HG02852 (cell line): Measurements from ENCODE around the gene MRPS30.
"Not testable (repeated sequence)": the region's sequence is repeated elsewhere in the genome, so short reads cannot be mapped to it uniquely, and the experiment has no call there.

Experiments
- ATAC-seq: cut with Tn5 transposase; IDR thresholded peaks from one replicate; pipeline ENCODE4 v1.9.1; 2021; ENCODE audit warnings: mild to moderate bottlenecking, moderate library complexity; ENCODE audit not compliant: unreplicated experiment

MRPS30 gene

GRCh38 chr5:44814761-44815160, 6.0 kb downstream of the MRPS30 start:
- no peak for ATAC-seq

DNA sequence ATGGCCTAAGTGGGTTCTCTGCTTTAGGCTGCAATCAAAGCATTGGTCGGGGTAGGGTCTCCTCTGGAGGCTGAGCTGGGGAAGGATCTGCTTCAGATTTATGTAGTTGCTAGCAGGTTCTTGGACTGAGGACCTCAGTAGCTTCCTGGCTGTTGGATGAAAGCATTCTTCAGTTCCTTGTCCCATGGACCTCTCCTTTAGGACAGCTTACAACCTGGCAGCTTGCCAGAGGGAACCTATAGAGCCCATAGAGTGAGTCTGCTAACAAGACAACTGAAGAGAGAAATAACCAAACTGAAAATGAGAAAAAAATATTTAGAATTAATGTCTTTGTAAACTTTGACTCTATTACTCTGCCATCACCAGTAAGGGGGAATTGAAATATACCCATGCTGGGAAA, 12.4 kb downstream of the MRPS30 start:
- no peak for ATAC-seq

- not testable (repeated sequence) for ATAC-seq
Observed at GRCh38 chr5:44824662-44825061, 15.9 kb downstream of the MRPS30 start.

DNA sequence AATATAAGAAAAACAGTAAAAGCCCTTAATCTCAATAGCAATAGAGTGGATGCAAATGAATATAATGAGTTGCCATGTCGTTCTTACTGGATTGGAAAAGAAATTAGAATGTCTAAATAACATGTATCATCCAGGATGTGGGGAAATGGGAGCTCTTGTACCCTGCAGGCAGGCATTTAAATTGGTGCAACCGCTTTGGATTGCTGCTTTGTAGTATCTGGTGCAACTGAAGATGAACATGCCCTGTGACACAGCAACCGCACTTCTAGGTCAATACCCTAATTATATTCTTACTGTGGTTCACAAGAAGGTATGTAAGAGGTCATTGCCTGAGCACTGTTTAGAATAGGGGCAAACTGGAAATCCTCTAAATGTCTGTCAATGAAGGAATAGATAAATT, 18.9 kb downstream of the MRPS30 start:
- ATAC-seq, result no peak

DNA sequence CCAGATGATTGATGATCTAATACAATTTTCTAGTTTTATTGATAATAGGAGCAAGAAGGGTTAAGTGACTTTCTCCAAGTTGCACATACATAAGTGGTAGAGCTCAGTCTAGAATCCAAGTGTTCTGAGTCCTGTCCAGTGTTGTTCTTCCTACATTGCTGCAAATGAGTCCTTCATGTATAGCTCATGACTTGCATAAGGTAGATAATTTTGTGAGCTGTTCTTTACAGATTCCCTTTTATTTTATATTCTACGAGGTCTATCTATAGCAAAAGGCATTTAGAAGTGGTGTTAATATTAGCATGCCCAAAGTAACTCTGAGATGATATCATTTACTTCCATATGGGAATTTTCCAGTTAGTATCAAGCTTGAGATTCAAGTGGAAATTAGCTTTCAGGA, 20.0 kb downstream of the MRPS30 start:
- ATAC-seq, result no peak

GRCh38 chr5:44830951-44831350, 22.2 kb downstream of the MRPS30 start:
- ATAC-seq, result no peak

- no peak for ATAC-seq
Observed at GRCh38 chr5:44833249-44833648, 24.5 kb downstream of the MRPS30 start.

DNA sequence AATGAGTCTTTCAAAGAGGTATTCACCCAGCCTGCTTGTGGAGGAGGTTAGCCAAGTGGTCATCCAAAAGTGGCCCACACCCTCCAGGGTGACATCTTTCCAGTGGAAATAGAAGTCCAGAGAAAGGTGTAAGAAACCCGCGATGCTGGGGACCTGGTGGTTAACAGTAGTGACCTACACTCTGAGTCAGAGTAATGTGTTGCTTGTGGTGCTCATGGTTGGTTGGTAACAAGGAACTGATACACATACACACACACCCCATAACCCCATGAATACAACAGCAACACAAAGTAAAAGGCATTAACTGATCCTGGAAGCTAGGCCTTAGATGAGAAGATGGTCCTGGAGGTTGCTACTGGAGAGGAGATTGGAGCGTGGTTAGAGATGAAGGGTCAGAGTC, 26.9 kb downstream of the MRPS30 start:
- no peak for ATAC-seq

DNA sequence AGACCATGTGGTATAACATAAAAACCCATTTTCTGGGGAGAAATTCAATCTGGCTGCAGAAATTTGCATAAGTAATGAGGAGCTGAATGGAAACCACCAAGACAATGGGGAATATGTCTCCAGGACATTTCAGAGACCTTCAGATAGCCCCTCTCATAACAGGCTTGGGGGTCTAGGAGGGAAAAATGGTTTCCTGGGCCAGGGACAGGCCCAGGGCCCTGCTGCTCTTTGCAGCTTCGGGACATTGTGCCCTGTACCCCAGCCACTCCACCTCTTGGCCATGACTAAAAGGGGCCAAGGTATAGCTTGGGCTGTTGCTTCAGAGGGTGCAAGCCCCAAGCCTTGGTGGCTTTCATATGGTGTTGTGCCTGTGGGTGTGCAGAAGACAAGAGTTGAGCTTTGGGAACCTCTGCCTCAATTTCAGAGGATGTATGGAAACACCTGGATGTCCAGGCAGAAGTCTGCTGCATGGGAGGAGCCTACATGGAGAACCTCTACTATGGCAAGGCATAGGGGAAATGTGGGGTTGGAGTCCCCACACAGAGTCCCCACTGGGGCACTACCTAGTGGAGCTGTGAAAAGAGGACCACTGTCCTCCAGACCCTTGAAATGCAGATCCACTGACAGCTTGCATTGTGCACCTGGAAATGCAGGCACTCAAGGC, 30.4 kb downstream of the MRPS30 start:
- no peak for ATAC-seq

DNA sequence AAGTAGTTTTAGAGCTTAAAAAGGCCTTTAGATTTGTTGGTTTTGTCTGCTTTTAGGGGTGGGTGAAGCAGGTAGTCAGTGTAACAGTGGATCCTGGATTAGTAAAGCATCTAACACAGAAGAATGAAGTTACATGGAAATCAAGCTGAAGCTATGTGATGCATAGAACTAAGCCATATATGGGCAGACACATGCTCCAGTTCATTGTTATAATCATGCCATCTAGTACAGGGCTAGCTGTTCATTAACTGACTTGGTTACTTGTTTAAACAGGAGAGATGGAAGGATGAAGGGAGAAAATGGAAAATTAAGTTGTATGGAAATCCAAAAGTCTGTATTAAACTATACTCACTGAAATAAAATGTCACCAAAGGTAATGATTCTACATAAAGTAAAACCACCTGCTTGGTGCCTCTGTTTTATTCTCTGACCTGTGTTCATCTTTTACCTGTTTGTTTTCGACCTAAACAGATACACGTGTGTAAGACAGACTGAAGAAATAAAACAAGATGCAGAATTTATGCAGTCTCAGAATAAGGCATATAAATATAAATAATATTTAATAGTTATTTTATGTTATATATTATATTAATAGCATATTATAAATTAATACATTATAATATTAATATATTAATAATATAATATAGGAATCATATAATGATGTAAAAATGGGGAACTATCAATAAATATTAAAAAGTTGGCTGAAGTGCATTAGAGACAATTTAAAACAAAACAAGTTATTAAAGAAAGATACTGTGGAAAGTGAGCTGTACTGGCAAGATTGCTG, 33.9 kb downstream of the MRPS30 start:
- ATAC-seq, result no peak

DNA sequence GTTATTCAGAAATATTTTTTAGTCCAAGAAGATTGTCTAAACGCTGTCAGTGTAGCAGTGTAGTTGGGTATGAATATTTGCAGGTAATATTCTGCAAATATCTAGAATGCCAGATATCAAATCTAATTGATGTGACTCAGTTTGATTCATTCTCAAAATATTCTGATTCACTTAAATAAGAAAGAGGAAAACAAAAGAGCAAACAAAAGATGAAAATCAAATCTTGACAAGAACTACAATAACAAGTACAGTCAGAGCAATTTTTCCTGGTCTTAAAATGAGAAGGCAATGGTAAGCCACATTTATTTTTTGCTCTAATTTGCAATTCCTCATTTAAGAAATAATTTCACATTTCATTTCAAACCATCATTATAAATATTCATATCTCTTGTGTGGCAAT, 36.0 kb downstream of the MRPS30 start:
- no peak for ATAC-seq

DNA sequence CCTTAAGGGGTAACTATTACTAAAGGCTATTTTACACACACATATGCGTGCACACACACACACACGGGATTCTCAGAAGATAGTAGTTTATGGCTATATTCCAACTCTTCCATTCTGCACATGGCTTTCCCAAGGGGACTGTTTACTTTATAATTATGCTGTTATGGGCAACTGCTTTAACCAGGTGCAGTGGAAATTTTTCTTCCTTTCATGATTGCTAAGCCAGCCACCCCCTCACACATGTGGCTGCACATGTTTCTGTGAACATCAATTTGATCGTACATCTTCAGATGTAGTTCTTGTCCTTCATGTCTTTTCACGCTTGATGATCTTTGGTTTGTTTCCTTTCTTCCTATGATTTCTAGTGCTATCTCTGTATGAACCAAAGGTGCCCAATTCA, 37.0 kb downstream of the MRPS30 start:
- ATAC-seq, result no peak

DNA sequence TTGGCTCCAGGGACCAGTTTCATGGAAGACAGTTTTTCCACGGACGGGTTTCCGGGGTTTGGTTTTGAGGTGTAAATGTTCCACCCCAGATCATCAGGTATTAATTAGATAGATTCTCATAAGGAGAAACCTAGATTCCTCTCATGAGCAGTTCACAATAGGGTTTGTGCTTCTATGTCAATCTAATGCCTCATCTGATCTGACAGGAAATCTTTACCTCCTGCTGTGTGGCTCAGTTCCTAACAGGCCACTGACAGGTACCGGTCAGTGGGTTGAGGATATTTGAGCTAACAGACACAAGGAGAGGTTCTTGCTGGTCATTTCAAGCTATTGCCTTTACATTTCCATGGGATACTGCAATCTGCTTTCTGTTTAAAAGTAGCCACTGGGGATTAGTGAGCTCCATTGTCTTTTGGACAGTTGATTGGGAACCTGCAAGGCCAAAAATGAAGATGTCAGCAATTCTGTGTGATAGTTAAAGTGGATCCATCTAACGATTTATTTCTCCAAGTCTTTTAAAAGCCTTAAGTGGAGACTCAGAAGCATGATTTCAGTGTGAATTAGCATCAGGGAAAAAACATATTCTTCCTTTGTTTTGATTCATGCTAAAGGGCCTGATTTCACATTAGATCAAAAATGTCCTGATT, 38.6 kb downstream of the MRPS30 start:
- ATAC-seq, result no peak

DNA sequence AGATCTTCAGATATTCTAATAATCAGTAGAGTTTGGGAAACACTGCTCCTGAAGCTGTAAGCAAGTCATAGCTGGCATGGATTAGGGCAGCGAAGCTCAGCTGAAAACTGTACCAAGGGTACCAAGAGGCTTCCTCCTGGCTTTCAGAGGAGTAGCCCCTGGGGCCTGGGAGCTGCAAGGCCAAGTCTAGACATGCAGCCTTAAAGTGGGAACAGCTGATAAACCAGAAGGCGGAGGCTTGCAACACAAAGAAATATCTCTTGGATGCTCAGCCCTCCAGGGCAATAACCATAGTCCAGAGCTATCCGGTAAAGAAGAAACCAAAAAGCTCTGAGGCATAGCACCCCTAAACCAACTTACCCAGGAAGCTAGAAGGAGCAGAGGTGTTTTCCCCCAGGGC, 51.5 kb downstream of the MRPS30 start:
- ATAC-seq, result no peak

- ATAC-seq, result no peak
Observed at GRCh38 chr5:44862808-44863207, 54.1 kb downstream of the MRPS30 start.
